Inflammatory macrophage treated with lipopolysaccharide for 1 hour (primary cell): ENCODE results near the gene SMIM43.
"Not testable (repeated sequence)": the region's sequence is repeated elsewhere in the genome, so short reads cannot be mapped to it uniquely, and the experiment has no call there.

Source experiments
- DNase-seq, 2 donors: peaks; one replicate each; pipeline ENCODE4 v3.0.0-alpha.2; 2020 to 2022

The SMIM43 gene

DNA sequence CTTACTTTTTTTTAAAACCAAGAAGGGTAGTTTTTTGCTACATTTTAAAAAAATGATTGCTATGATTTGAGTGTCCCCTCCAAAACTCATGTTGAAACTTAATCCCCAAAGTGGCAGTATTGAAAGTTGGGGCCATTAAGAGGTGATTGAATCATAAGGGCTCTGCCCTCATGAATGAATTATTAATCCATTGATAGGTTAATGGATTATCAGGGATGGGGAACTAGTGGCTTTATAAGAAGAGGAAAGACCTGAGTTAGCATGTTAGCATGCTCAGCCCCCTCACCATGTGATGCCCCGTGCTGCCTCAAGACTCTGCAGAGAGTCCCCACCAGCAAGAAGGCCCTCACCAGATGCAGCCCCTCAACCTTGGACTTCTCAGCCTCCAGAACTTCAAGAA, 31.0 kb downstream of the SMIM43 start:
- no peak for DNase-seq

DNA sequence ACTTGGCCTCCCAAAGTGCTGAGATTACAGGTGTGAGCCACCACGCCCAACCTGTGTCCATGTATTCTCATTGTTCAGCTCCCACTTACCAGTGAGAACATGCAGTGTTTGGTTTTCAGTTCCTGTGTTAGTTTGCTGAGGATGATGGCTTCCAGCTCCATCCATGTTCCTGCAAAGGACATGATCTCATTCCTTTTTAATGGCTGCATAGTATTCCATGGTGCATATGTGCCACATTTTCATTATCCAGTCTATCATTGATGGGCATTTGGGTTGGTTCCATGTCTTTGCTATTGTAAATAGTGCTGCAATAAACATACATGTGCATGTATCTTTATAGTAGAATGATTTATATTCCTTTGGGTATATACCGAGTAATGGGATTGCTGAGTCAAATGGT, 35.2 kb downstream of the SMIM43 start:
- not testable (repeated sequence) for DNase-seq

DNA sequence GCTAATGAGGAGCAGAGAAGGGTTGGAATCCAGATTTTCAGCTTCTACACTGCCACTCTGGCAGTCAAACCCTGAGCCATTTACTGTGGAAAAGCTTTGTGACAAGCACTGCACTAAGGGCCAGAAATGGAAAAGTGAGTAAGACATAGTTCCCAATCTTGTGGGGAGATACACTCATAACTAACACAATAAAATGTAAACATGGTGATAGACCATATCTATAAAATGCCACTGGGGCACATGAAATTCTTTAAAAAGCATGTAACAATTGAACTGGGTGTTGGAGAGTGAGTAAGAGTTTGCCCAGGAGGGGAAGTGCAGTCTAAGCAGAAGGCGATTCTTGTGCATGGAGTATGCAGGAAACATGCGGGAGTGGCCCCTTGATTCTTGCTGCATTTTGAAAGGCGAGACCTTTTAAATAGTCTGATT, 36.2 kb downstream of the SMIM43 start:
- DNase-seq: no peak

DNA sequence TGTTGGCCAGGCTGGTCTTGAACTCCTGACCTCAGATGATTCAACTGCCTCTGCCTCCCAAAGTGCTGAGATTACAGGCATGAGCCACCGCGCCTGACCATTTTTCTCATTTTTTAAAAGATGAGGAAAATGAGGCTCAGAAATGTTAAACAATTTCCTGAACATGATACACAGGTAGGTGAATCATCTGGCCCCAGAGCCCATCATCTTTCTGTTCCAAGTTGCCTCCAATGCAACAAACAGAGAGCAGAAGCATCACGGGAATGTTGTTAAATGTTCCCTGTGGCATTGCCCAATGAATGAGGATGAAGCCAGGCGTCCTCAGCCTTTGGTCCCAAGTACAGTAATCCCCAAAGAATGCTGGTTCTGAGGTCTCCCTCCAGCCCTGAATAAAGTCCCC, 36.9 kb downstream of the SMIM43 start:
- no peak for DNase-seq

DNA sequence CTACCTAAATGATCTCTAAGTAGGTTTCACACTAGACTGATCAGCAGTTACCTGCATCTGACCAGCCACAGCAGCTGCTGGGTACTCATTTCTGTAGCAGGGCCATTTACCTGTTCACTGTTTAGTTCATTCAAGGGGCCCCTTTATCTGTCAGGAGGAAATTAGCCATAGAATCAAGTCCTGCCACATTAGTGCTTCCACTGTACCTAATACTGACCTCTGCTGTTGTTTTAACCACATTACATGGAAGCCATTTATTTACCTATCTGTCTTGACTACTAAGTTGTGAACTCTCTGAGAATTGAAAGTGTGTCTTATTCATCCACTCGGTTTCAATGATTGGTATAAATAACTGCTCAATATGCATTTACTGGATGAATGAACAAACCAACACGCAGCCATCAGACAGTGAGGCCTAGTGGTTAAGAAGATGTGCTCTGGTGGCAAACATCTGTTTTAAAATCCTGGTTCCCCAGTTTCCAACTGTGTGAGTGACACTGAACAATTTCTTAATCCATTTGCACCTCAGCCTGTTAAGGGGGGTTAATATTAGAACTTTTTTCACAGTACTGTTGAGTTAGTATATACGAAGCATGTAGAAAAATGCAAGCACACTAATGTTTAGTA, 38.2 kb downstream of the SMIM43 start:
- peak; percentile 47 to 84 for DNase-seq

DNA sequence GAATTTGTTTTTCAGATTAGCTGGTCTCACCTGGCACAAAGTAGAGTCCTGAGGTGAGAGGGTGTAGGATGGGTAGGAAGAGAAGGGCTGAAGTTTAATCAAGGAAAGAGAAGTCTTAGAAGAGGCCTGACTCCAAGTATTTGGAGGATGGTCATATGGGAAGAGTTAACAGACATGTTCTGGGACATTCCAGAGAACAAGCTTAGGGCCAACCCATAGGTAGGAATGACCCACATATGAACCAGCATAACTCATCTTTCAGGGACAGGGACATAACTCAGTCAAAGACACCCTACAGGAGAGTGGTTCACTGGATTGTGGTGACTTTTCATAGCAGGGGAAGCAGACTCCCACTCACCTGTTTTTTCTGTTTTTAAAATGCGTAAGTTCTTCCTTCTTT, 40.3 kb downstream of the SMIM43 start:
- DNase-seq: no peak

DNA sequence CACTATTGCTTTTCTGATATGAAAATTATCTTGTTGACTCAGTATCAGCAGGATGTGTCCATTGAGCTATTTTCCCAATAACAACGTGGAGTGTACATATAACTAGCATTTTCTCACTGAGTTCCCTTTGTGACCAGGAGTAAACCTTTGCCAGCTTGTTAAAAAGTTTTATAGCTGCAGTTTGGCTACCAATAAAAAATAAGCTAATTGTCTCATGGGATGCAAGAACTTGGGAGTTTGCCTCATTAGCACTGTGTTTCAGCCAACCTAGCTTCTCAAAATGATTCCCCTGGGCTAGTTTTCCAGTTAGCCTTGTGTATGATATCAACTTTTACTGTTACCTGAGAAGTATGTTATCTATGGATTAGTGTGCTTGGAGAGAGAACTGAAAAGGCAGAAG, 43.3 kb downstream of the SMIM43 start:
- no peak for DNase-seq

DNA sequence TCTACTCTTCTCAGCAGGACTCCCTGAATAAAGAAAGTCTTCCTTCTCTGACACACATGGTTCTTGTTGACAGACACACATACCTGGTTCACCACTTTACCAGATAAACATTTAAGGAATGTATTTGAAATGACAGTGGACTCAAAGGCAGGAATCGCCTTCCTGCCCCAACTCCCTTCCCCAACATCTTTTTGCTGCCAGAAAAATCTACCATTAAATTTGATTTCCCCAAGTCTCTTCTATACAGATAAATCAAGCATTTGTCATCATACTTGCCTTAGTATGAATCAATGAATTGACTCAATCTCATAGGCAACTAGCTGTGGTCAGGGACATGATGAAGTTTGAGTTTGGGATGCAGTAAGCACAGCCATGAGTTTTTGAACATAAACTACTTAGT, 44.9 kb downstream of the SMIM43 start:
- DNase-seq: no peak

DNA sequence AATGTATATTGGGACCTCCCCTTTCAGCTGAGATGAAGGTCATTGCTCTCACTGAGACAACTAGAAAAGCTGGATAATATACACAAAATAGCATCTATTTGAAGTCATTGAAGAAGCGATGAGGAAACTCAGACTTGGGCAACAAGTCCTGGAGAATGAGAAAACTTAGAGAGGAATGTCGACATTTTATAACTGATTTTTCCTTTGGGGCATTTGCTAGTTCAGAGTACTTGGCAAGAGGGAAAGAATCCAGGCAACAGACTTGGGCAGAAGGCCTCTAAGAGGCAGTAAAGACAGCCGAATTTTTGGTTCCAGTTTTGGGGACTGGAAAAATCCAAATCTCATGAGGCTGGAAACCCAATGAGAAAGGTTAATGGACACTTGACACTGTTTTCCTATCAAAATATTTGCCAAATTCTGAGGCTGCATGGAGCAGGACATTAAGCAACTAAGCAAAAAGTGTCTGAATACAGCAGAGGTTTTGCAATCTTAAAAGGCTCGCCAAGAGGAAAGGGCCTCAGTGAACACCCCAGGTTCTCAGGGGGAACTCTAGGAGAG, 47.2 kb downstream of the SMIM43 start:
- DNase-seq: no peak

DNA sequence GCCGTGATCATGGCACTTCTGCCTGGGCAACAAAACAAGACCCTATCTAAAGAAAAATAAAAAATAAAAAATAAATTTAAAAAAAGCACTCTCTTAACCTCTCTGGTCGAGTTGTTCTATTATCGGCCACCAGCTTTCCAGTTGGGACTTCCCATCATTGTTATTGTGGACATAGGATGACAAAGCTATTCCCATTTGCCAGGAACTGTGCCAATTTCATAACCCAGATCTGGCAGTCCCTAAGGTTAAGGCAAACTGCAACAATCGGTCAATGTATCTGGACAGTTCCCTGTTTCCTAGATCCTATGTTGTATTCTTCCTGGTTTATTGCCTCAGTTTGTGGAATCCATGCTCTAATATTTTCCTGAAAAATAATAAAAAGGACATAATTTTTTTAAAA, 50.4 kb downstream of the SMIM43 start:
- no peak for DNase-seq

DNA sequence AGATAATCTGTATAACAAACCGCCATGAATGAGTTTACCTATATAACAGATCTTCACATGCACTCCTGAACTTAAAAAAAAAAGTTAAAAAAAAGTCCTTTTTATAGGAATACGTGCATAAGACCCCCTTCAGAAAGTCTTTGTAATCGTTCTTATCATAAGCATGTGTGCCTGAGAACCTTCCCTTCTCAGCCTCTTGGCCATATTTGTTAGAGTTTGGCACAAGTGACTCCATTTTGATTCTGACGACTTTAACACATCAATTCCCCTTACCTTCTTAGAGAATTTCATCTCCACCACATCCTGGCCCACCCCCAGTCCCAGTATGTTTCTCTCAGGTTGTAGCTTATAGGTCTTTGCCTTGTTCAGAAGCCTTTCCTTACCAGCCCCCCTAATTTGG, 52.2 kb downstream of the SMIM43 start:
- no peak for DNase-seq

DNA sequence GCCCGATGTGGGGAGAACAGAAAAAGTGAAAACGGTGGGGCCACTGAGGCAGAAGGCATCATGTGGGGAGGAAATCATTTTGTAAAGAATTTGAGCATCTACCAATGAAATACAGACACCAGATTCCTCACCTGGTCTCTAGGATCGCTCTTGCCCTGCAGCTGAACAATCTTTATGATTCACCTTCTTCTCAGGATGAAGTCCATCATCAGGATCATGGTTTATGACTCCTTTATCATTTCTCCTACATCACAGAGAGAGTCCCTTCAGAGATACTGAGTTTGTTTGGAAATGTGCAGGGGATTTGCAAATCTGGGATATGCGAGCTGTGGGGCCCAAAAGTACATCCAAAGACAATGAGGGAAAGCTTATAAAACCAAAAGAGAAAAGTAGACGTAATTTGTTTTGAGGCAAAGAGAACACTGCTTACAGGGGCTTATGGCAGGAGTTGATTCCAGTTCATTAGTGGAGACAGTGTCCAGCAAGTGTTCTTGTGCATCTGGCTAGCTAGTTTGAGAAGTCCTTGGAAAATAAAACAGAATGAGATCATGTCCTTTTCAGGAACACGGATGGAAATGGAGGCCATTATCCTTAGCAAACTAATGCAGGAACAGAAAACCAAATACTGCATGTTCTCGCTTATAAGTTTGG, 52.8 kb downstream of the SMIM43 start:
- no peak for DNase-seq

DNA sequence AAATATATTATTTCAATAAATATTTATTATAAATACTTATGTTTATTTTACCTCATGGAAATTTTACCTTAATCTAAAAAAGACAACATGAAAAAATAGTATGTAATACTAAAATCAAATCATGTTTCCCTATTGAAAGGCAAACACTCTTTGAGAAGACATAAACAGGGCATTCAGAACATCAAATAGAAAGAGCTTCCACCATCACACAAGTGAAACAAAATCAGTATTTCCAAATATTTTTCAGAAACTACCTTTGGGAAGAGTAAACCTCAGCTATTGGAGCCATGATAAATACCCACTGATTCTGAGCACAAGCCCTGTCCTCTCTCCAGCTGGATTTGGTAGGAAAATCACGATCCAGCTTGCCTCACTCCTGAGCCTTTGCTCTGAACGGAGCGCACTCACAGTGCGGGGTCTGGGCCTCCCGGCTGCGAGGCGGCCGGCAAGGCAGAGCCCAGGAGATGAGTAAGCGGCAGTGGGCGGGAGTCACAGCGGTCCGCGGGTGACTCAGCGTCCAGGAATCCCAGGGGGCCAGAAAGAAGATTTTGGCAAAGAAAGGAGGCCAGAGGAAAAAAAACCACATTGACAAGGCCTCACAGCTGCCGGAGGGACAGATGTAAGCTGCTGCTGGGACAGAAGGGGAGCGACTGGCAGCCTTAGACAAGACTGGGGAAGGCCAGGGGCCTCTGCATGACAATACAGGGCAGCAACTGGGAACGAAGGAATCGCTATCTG, 53.5 kb downstream of the SMIM43 start:
- peak; percentile 89 to 93 for DNase-seq

DNA sequence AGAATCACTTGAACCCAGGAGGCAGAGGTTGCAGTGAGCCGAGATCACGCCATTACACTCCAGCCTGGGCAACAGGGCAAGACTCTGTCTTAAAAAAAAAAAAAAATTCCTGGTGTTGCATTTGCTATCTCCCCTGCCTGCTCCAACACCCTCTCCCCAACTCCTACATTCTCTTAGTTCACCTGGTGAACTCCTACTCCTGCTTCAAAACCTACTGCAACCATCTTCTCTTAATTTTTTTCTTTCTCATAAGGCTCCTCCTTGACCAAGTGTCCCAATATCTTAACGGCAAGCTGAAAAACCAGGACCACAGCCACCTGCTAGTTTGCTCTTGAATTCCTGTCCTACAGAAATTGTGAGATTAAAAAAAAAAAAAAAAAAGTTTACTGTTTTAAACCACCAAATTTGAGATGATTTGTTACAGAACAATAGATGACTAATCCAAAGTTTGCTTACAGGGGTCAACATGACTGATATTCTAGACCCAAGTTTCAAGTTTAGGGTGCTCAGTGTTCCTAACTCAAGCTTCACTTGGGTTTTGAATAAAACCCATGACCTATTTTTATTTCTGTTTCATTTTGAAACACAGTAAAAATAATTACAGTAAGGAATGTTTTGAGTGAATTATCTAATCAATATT, 55.1 kb downstream of the SMIM43 start:
- no peak for DNase-seq
